NB4 (cell line): ENCODE measurements around the gene SLC19A2.

Experiments used
- DNase-seq: peaks from one replicate; pipeline ENCODE4 v3.0.0; 2010; ENCODE audit warnings: low read depth
- H3K4me3 ChIP-seq: one replicate; pipeline ENCODE4 v1.5.1; 2011; ENCODE audit warnings: mild to moderate bottlenecking, low read depth, low read length, moderate library complexity
- MYC ChIP-seq: IDR thresholded peaks from 2 replicates; pipeline ENCODE4 v1.6.1; 2011; ENCODE audit warnings: low read depth, low read length
- POLR2A ChIP-seq: IDR thresholded peaks from 2 replicates; pipeline ENCODE4 v1.6.1; 2011; ENCODE audit warnings: mild to moderate bottlenecking; ENCODE audit not compliant: insufficient read length; ENCODE audit errors: extremely low read depth
- TF ChIP-seq, protein P1 (sequence below): IDR thresholded peaks from 2 replicates; pipeline ENCODE4 v1.6.1; 2011; ENCODE audit warnings: low read depth, low read length
- TF ChIP-seq, protein P2 (sequence below): IDR thresholded peaks from one replicate; pipeline ENCODE4 v1.5.1; 2012; ENCODE audit warnings: low read depth, low read length

SLC19A2 gene

DNA sequence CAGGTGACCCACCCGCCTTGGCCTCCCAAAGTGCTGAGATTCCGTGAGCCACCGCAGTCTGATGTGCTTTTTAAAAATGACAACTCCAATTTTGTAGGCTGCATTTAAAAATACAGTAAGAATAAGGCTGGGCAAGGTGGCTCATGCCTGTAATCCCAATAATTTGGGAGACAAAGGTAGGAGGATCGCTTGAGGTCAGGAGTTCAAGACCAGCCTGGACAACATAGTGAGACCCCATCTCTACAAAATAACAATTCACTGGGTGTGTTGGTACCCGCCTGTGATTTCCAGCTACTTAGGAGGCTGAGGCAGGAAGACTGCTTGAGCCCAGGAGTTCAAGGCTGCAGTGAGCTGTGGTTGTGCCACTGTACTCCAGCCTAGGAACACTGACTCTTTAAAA lies 23.4 kb downstream of the SLC19A2 start:
- TF ChIP-seq, protein P1, sequence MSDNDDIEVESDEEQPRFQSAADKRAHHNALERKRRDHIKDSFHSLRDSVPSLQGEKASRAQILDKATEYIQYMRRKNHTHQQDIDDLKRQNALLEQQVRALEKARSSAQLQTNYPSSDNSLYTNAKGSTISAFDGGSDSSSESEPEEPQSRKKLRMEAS: no peak
- TF ChIP-seq MYC: no peak
- TF ChIP-seq, protein P2, sequence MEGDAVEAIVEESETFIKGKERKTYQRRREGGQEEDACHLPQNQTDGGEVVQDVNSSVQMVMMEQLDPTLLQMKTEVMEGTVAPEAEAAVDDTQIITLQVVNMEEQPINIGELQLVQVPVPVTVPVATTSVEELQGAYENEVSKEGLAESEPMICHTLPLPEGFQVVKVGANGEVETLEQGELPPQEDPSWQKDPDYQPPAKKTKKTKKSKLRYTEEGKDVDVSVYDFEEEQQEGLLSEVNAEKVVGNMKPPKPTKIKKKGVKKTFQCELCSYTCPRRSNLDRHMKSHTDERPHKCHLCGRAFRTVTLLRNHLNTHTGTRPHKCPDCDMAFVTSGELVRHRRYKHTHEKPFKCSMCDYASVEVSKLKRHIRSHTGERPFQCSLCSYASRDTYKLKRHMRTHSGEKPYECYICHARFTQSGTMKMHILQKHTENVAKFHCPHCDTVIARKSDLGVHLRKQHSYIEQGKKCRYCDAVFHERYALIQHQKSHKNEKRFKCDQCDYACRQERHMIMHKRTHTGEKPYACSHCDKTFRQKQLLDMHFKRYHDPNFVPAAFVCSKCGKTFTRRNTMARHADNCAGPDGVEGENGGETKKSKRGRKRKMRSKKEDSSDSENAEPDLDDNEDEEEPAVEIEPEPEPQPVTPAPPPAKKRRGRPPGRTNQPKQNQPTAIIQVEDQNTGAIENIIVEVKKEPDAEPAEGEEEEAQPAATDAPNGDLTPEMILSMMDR: no peak
- no peak for TF ChIP-seq POLR2A
- no peak overlapping the region for H3K4me3 ChIP-seq

DNA sequence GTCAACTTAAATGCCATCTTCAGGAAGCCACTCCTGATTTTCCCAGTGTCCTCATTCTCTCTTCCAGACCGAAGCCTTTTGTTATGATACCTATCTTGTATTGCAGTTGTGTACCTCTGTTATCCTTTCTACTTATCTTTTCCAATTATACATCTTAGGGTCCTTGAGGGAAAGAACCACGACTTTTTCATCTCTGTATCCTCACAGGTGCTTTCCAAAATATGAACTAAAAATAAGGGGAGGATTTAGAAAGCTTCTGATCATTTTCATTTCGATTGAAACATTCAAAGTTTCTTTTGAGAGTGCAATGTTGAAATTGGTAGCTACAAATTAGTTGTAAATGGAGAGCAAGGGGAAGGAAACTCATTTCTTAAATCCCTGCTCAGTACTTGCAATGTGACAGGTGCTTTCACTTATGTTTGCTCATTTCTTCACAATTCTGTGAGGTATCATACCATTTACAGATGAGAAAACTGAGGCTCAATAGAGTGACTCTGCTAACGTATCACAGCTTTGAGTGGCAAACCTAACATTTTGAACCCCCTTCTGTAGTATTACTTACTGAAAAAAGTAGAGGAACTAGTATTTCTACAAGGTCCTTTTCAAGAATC lies 24.2 kb downstream of the SLC19A2 start:
- H3K4me3 ChIP-seq: no peak overlapping the region
- TF ChIP-seq POLR2A: no peak
- TF ChIP-seq, protein P2: no peak
- TF ChIP-seq, protein P1: no peak
- TF ChIP-seq MYC: no peak
- no peak for DNase-seq

More for the DNA sequence above, 23.4 kb downstream of the SLC19A2 start:
- no peak for DNase-seq

DNA sequence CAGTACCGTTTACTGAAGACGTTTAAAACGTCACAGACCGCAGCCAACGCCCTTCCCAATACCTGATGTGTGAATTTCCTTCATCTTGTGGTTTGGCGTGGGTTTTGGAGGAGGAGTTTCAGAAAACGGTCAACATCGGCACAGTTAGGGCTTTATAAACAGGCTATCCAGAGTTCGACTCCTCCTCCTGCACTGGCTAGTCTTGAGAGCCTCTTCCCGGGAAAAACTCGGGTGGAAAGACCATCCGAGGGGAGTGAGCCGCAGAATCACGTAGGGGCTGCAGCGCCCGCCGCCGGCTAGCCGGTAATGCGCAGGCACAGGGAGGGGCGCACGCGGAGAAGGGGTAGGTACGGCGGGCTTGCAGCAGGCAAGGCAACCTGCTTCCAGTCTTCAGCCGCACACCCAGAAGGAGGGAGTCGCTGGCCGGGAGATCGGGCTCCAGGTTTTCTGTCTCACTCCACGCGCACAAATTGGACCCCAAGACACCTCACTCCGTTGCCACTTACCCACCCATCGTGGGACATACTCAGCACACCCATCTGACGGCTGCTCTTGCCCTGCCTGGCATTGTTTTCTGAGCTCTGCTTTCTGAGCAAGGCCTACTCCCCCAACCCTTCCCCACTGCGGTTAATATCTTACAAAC lies 25.4 kb downstream of the SLC19A2 start:
- H3K4me3 ChIP-seq: no peak overlapping the region
- DNase-seq: no peak
- TF ChIP-seq, protein P2: no peak
- TF ChIP-seq, protein P1: no peak
- TF ChIP-seq POLR2A: no peak

DNA sequence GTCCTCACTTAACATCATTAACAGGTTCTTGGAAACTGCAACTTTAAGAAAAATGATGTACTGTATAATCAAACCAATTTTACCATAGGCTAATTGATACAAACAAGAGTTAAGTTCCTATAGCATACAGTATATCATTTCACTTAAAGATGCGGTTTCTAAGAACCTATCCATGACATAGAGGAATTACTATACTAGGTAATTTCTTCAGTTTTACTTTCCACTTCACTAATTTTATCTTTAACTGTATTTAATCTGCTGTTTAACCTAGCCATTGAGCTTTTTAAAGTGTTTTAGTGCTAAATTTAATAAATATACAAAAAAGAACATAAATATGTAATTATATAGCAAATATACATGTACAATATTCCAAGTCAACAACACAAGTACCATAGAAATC lies 28.3 kb downstream of the SLC19A2 start:
- no peak overlapping the region for H3K4me3 ChIP-seq
- DNase-seq: no peak
- no peak for TF ChIP-seq MYC
- TF ChIP-seq, protein P2: no peak
- TF ChIP-seq, protein P1: no peak
- TF ChIP-seq POLR2A: no peak

DNA sequence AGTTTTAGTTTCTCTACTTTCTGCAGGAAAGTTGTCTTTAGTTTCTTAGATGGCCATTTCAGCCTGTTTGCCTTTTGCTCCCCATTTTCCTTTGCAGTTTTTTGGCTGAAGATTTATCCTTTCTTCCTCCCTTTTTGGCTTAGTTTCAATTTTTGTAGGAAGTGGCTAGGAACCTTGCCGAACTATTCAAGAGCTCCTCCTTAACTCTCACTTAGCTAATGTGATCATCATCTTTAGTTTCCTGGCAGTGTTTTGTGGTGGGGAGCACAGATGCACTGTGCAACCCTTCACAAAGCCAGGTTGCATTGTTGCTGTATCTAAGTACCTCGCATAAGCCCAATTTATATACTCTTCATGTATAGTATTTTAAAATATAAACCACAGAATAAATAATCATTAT lies 29.7 kb downstream of the SLC19A2 start:
- no peak overlapping the region for H3K4me3 ChIP-seq
- TF ChIP-seq MYC (no peak), POLR2A (no peak)
- TF ChIP-seq, protein P1: no peak
- TF ChIP-seq, protein P2: no peak
- no peak for DNase-seq
